Naive B cell (primary cell): ENCODE data around the gene PCDHGA3. TPM values are rescaled to one million over a fixed set of nuclear protein-coding genes. Genes with fewer than 3 reads are reported as not detected.
A peak's percentile ranks its signal among the peaks of the same experiment; 100 is the strongest.

Experiments
- ATAC-seq, 2 donors: fragments of 150-1000 bp; cut with Tn5 transposase; 2 replicates each; pipeline ENCODE4 v1.10.0; 2021; ENCODE audit warnings: low read depth in 2 of 2, mild to moderate bottlenecking in 2 of 2, moderate library complexity in 2 of 2
- DNase-seq: peaks from one replicate; pipeline ENCODE4 v3.0.0; 2022
- H3K27ac Mint-ChIP-seq, 6 donors: one replicate each; pipeline ENCODE4 v1.8.0; 2020 to 2022; ENCODE audit warnings: mild to moderate bottlenecking in 6 of 6, mixed read lengths in 6 of 6, moderate library complexity in 5 of 6, inconsistent platforms in 2 of 6
- H3K27me3 Mint-ChIP-seq, 3 donors: one replicate each; pipeline ENCODE4 v1.8.0; 2021 to 2022; ENCODE audit warnings: mixed read lengths in 3 of 3, mild to moderate bottlenecking in 1 of 3
- H3K36me3 Mint-ChIP-seq, 2 donors: one replicate each; pipeline ENCODE4 v1.8.0; 2020 to 2022; ENCODE audit warnings: mixed read lengths in 2 of 2, inconsistent platforms in 1 of 2, mild to moderate bottlenecking in 1 of 2
- H3K4me1 Mint-ChIP-seq, 3 donors: one replicate each; pipeline ENCODE4 v1.8.0; 2020 to 2022; ENCODE audit warnings: mixed read lengths in 3 of 3, inconsistent platforms in 1 of 3, mild to moderate bottlenecking in 1 of 3, moderate library complexity in 1 of 3
- H3K4me3 Mint-ChIP-seq, 8 donors: one replicate each; pipeline ENCODE4 v1.8.0; 2020 to 2022; ENCODE audit warnings: mild to moderate bottlenecking in 8 of 8, mixed read lengths in 8 of 8, moderate library complexity in 8 of 8, inconsistent platforms in 2 of 8
- H3K9me3 Mint-ChIP-seq, 7 donors: one replicate each; pipeline ENCODE4 v1.8.0; 2020 to 2022; ENCODE audit warnings: mixed read lengths in 7 of 7, mild to moderate bottlenecking in 5 of 7, inconsistent platforms in 2 of 7, moderate library complexity in 1 of 7
- polyA plus RNA-seq, 6 donors: library from polyadenylated mRNA; unstranded; fragments of 300-500 nt; fragmentation: Illumina TruSeq; gene quantifications; one replicate each; pipeline ENCODE4 v1.2.3, GENCODE V29; 2021; ENCODE audit warnings: low read depth in 6 of 6

Gene PCDHGA3
- polyA plus RNA-seq, 6 donors from 2014 or later: not detected

DNA sequence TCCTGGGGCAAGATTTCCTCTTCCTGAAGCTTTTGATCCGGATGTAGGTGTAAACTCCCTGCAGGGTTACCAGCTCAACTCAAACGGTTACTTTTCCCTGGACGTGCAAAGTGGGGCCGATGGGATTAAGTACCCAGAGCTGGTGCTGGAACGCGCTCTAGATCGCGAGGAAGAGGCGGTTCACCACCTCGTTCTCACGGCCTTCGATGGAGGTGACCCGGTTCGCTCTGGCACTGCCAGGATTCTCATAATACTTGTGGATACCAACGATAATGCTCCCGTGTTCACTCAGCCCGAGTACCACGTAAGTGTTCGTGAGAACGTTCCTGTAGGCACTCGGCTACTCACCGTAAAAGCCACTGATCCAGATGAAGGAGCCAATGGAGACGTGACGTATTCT lies 12.0 kb downstream of the PCDHGA3 start:
- ATAC-seq: no peak
- Mint-ChIP-seq H3K27ac (no peak overlapping the region), H3K4me3 (peak overlapping the region in 1 of 8 donors; percentile 12), H3K4me1 (peaks cover 0 to 4% (median 0%) of the 10 kb centered on the region in 3 donors), H3K9me3 (peaks cover 20 to 70% (median 44%) of the 10 kb centered on the region in 7 donors), H3K27me3 (peaks cover 60 to 90% (median 78%) of the 10 kb centered on the region in 3 donors), H3K36me3 (peaks cover 11 to 49% of the 10 kb centered on the region in 2 donors)
- no peak for DNase-seq

DNA sequence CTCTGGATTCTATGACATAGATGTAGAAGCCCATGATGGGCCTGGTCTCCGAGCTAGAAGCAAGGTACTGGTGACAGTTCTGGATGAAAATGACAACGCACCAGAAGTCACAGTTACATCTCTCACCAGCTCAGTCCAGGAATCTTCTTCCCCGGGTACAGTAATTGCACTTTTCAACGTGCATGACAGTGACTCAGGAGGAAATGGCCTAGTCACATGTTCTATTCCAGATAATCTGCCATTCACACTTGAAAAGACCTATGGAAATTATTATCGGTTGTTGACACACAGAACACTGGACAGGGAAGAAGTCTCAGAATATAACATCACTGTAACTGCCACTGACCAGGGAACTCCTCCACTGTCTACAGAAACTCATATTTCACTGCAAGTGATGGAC lies 12.5 kb downstream of the PCDHGA3 start:
- peaks cover 60 to 90% (median 78%) of the 10 kb centered on the region in 3 donors for H3K27me3 Mint-ChIP-seq
- peaks cover 0 to 4% (median 0%) of the 10 kb centered on the region in 3 donors for H3K4me1 Mint-ChIP-seq
- peaks cover 16 to 53% of the 10 kb centered on the region in 2 donors for H3K36me3 Mint-ChIP-seq
- ATAC-seq (no peak), DNase-seq (no peak)
- no peak overlapping the region for H3K27ac Mint-ChIP-seq
- H3K9me3 Mint-ChIP-seq: peaks cover 20 to 71% (median 48%) of the 10 kb centered on the region in 7 donors
- peak overlapping the region in 1 of 8 donors; percentile 18 for H3K4me3 Mint-ChIP-seq

DNA sequence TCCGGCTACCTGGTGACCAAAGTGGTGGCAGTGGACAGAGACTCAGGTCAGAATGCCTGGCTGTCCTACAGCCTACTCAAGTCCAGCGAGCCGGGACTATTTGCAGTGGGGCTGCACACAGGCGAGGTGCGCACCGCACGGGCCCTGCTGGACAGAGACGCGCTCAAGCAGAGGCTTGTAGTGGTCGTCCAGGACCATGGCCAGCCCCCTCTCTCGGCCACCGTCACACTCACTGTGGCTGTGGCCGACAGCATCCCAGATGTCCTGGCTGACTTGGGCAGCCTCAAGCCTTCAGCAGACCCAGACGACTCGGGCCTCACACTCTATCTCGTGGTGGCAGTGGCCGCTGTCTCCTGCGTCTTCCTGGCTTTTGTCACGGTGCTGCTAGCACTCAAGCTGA lies 13.3 kb downstream of the PCDHGA3 start:
- Mint-ChIP-seq H3K27me3 (peaks cover 63 to 92% (median 81%) of the 10 kb centered on the region in 3 donors), H3K27ac (no peak overlapping the region), H3K4me3 (no peak overlapping the region), H3K9me3 (peaks cover 20 to 75% (median 51%) of the 10 kb centered on the region in 7 donors), H3K36me3 (peaks cover 17 to 54% of the 10 kb centered on the region in 2 donors), H3K4me1 (peaks cover 0 to 4% (median 0%) of the 10 kb centered on the region in 3 donors)
- no peak for DNase-seq
- no peak for ATAC-seq

- Mint-ChIP-seq H3K27me3 (peaks cover 57 to 87% (median 75%) of the 10 kb centered on the region in 3 donors), H3K4me1 (peaks cover 0 to 12% (median 6%) of the 10 kb centered on the region in 3 donors), H3K36me3 (peaks cover 26 to 65% of the 10 kb centered on the region in 2 donors), H3K4me3 (peak within 1 kb of the TSS; percentile 67 to 89 (median 84)), H3K27ac (peak within 1 kb of the TSS in 5 of 6 donors; percentile 33 to 91 (median 65)), H3K9me3 (peaks cover 19 to 76% (median 66%) of the 10 kb centered on the region in 7 donors)
- ATAC-seq: peak; percentile 36 to 52
- DNase-seq: no peak
Observed at GRCh38 chr5:141359790-141360426, 16.3 kb downstream of the PCDHGA3 start, which contains the start of gene PCDHGB2. Gene PCDHGB2, plus strand, starts transcription at chr5:141359994. Its CDS starts 142 bp downstream, at chr5:141360136.

- Mint-ChIP-seq H3K4me1 (peaks cover 0 to 12% (median 6%) of the 10 kb centered on the region in 3 donors), H3K27ac (peak overlapping the region in 2 of 6 donors; percentile 23 to 89), H3K27me3 (peaks cover 64 to 87% (median 76%) of the 10 kb centered on the region in 3 donors), H3K4me3 (peak overlapping the region in 4 of 8 donors; percentile 33 to 88 (median 59)), H3K36me3 (peaks cover 26 to 66% of the 10 kb centered on the region in 2 donors), H3K9me3 (peaks cover 25 to 78% (median 69%) of the 10 kb centered on the region in 7 donors)
- ATAC-seq (no peak), DNase-seq (no peak)
Observed at GRCh38 chr5:141360685-141361084, 17.1 kb downstream of the PCDHGA3 start.

DNA sequence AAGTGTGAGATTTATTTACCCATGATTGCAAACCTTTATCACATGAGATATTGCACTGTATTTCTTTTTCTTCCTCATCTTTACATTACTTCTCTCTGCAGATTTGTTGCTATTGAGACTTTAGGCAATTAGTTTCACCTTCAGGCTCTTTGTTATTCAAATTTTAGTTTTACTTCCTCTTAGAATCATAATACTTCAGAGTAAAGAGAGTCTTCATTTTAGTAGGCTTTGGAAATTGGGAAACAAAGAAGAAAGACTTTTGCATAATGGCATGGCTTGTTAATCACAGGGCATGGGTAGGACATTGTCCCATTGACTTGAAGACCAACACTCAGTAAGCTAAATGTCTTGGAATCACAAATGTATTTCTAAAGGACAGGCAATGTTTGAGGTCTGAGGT lies 19.1 kb downstream of the PCDHGA3 start:
- Mint-ChIP-seq H3K4me1 (peaks cover 0 to 12% (median 6%) of the 10 kb centered on the region in 3 donors), H3K27me3 (peaks cover 51 to 79% (median 71%) of the 10 kb centered on the region in 3 donors), H3K27ac (peak overlapping the region in 1 of 6 donors; percentile 56), H3K36me3 (peaks cover 26 to 60% of the 10 kb centered on the region in 2 donors), H3K9me3 (peaks cover 22 to 80% (median 63%) of the 10 kb centered on the region in 7 donors), H3K4me3 (peak overlapping the region in 3 of 8 donors; percentile 10 to 34 (median 29))
- ATAC-seq: no peak
- no peak for DNase-seq

GRCh38 chr5:141363952-141364660 lies 20.5 kb downstream of the PCDHGA3 start, which contains the start of gene PCDHGA5:
Gene PCDHGA5, plus strand, starts transcription at chr5:141364162. Its CDS starts 169 bp downstream, at chr5:141364331.
- H3K27me3 Mint-ChIP-seq: peaks cover 50 to 76% (median 75%) of the 10 kb centered on the region in 3 donors
- peak within 1 kb of the TSS in 2 of 6 donors; percentile 77 to 88 for H3K27ac Mint-ChIP-seq
- peaks cover 26 to 54% of the 10 kb centered on the region in 2 donors for H3K36me3 Mint-ChIP-seq
- DNase-seq: no peak
- H3K4me3 Mint-ChIP-seq: peak within 1 kb of the TSS in 3 of 8 donors; percentile 38 to 70 (median 65)
- ATAC-seq: no peak
- peaks cover 0 to 12% (median 6%) of the 10 kb centered on the region in 3 donors for H3K4me1 Mint-ChIP-seq
- H3K9me3 Mint-ChIP-seq: peaks cover 17 to 77% (median 60%) of the 10 kb centered on the region in 7 donors

DNA sequence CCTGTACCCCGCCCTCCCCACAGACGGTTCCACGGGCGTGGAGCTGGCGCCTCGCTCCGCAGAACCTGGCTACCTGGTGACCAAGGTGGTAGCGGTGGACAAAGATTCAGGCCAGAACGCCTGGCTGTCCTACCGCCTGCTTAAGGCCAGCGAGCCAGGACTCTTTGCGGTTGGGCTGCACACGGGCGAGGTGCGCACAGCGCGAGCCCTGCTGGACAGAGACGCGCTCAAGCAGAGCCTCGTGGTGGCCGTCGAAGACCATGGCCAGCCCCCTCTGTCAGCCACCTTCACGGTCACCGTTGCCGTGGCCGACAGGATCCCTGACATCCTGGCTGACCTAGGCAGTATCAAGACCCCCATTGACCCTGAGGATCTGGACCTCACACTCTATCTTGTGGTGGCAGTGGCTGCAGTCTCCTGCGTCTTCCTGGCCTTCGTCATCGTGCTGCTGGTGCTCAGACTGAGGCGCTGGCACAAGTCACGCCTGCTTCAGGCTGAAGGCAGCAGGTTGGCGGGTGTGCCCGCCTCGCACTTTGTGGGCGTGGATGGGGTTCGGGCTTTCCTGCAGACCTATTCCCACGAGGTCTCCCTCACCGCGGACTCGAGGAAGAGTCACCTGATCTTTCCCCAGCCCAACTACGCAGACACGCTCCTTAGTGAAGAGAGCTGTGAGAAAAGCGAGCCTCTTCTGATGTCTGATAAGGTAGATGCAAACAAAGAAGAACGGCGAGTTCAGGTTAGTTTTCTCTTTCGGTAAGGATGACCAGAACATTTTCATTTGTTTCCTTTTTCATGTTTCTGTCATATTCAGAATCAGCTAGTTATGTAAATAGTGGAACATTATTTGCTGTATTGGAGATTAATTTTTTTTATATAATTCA lies 22.6 kb downstream of the PCDHGA3 start:
- H3K4me3 Mint-ChIP-seq: peak overlapping the region in 1 of 8 donors; percentile 47
- peak overlapping the region in 2 of 6 donors; percentile 69 to 73 for H3K27ac Mint-ChIP-seq
- peaks cover 13 to 49% of the 10 kb centered on the region in 2 donors for H3K36me3 Mint-ChIP-seq
- DNase-seq (no peak), ATAC-seq (no peak)
- H3K4me1 Mint-ChIP-seq: peaks cover 6 to 12% (median 12%) of the 10 kb centered on the region in 3 donors
- H3K9me3 Mint-ChIP-seq: peaks cover 16 to 67% (median 52%) of the 10 kb centered on the region in 7 donors
- peaks cover 44 to 72% (median 71%) of the 10 kb centered on the region in 3 donors for H3K27me3 Mint-ChIP-seq

- Mint-ChIP-seq H3K9me3 (peaks cover 14 to 61% (median 44%) of the 10 kb centered on the region in 7 donors), H3K27me3 (peaks cover 54 to 79% (median 67%) of the 10 kb centered on the region in 3 donors), H3K27ac (peak within 1 kb of the TSS in 2 of 6 donors; percentile 18 to 32), H3K4me3 (peak within 1 kb of the TSS; percentile 44 to 85 (median 78)), H3K4me1 (peaks cover 4 to 6% (median 6%) of the 10 kb centered on the region in 3 donors), H3K36me3 (peaks cover 4 to 37% of the 10 kb centered on the region in 2 donors)
- peak; percentile 56 to 70 for ATAC-seq
- no peak for DNase-seq
Observed at GRCh38 chr5:141369994-141370848, 26.6 kb downstream of the PCDHGA3 start, which contains the start of gene PCDHGB3. Gene PCDHGB3, plus strand, starts transcription at chr5:141370242. Its CDS starts 153 bp downstream, at chr5:141370395.

- H3K9me3 Mint-ChIP-seq: peaks cover 8 to 58% (median 45%) of the 10 kb centered on the region in 7 donors
- H3K4me1 Mint-ChIP-seq: peaks cover 4 to 6% (median 6%) of the 10 kb centered on the region in 3 donors
- ATAC-seq (no peak), DNase-seq (no peak)
- H3K27me3 Mint-ChIP-seq: peaks cover 47 to 76% (median 53%) of the 10 kb centered on the region in 3 donors
- H3K4me3 Mint-ChIP-seq: peak overlapping the region in 1 of 8 donors; percentile 59
- peak overlapping the region in 1 of 6 donors; percentile 47 for H3K27ac Mint-ChIP-seq
- peaks cover 8 to 30% of the 10 kb centered on the region in 2 donors for H3K36me3 Mint-ChIP-seq
Observed at GRCh38 chr5:141371572-141372475, 28.2 kb downstream of the PCDHGA3 start.
